GM06990 (cell line): ENCODE measurements around the gene MR1.

Source experiments
- DNase-seq: peaks from one replicate; pipeline ENCODE4 v3.0.0-alpha.2; 2011; ENCODE audit not compliant: insufficient read length; ENCODE audit errors: extremely low read depth
- H3K27me3 ChIP-seq: replicated peaks from 2 replicates; pipeline ENCODE4 v1.6.0; 2011; ENCODE audit warnings: low read length; ENCODE audit not compliant: control insufficient read depth, insufficient read depth
- H3K36me3 ChIP-seq: 2 replicates; pipeline ENCODE4 v1.5.1; 2011; ENCODE audit warnings: low read length; ENCODE audit not compliant: control insufficient read depth, insufficient read depth
- H3K4me3 ChIP-seq: replicated peaks from 2 replicates; pipeline ENCODE4 v1.5.1; 2011; ENCODE audit warnings: low read depth, mild to moderate bottlenecking, control low read depth, low read length
- CTCF ChIP-seq: IDR thresholded peaks from 2 replicates; pipeline ENCODE4 v1.5.1; 2011; ENCODE audit warnings: low read length, control low read depth, mild to moderate bottlenecking, inconsistent platforms; ENCODE audit not compliant: insufficient read depth, poor library complexity, severe bottlenecking

MR1 gene

GRCh38 chr1:181083842-181084605, 50.2 kb downstream of the MR1 start:
- peak; percentile 50 for DNase-seq
- H3K4me3 ChIP-seq: no peak overlapping the region
- H3K27me3 ChIP-seq: no peaks in the 10 kb centered on the region
- H3K36me3 ChIP-seq: no peaks in the 10 kb centered on the region
- TF ChIP-seq CTCF: peak; percentile 65

- no peak for DNase-seq
- no peaks in the 10 kb centered on the region for H3K27me3 ChIP-seq
- peaks cover 2% of the 10 kb centered on the region for H3K36me3 ChIP-seq
- no peak overlapping the region for H3K4me3 ChIP-seq
- TF ChIP-seq CTCF: no peak
Observed at GRCh38 chr1:181084606-181084969, 50.8 kb downstream of the MR1 start.

GRCh38 chr1:181086091-181086490, 52.3 kb downstream of the MR1 start:
- TF ChIP-seq CTCF: no peak
- peaks cover 5% of the 10 kb centered on the region for H3K36me3 ChIP-seq
- DNase-seq: no peak
- H3K4me3 ChIP-seq: no peak overlapping the region
- no peaks in the 10 kb centered on the region for H3K27me3 ChIP-seq

GRCh38 chr1:181086926-181087325, 53.1 kb downstream of the MR1 start:
- no peak for DNase-seq
- no peaks in the 10 kb centered on the region for H3K27me3 ChIP-seq
- no peak overlapping the region for H3K4me3 ChIP-seq
- no peak for TF ChIP-seq CTCF
- H3K36me3 ChIP-seq: peaks cover 6% of the 10 kb centered on the region

GRCh38 chr1:181087400-181087901, 53.7 kb downstream of the MR1 start:
- peak; percentile 53 for DNase-seq
- H3K27me3 ChIP-seq: no peaks in the 10 kb centered on the region
- H3K36me3 ChIP-seq: peaks cover 6% of the 10 kb centered on the region
- H3K4me3 ChIP-seq: peak overlapping the region; percentile 68
- TF ChIP-seq CTCF: no peak
